DND-41 (cell line): ENCODE measurements around the gene RBPJ.

Experiments used
- CTCF ChIP-seq: IDR thresholded peaks from 2 replicates; pipeline ENCODE4 v1.5.1; 2012; ENCODE audit warnings: borderline replicate concordance, low read length, moderate library complexity, mild to moderate bottlenecking; ENCODE audit not compliant: poor library complexity, severe bottlenecking; ENCODE audit errors: extremely low read depth
- EZH2 ChIP-seq: IDR thresholded peaks from 3 replicates; pipeline ENCODE4 v1.6.1; 2012; ENCODE audit warnings: borderline replicate concordance, low read depth, mild to moderate bottlenecking, moderate library complexity, low read length, inconsistent platforms; ENCODE audit not compliant: severe bottlenecking

GRCh38 chr4:26271703-26272102, 49.1 kb upstream of the RBPJ start:
- no peak for TF ChIP-seq CTCF
- no peak for TF ChIP-seq EZH2
